ENCODE data around the gene PCDHB10.
"Not testable (repeated sequence)": the region's sequence is repeated elsewhere in the genome, so short reads cannot be mapped to it uniquely, and the experiment has no call there.

The PCDHB10 gene

GRCh38 chr5:141188682-141189081, 3.5 kb upstream of the PCDHB10 start:
- DNase-seq, result not testable (repeated sequence)

DNA sequence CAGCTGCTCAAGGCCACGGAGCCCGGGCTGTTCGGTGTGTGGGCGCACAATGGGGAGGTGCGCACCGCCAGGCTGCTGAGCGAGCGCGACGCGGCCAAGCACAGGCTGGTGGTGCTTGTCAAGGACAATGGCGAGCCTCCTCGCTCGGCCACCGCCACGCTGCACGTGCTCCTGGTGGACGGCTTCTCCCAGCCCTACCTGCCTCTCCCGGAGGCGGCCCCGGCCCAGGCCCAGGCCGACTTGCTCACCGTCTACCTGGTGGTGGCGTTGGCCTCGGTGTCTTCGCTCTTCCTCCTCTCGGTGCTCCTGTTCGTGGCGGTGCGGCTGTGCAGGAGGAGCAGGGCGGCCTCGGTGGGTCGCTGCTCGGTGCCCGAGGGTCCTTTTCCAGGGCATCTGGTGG, 3.0 kb upstream of the PCDHB10 start:
- not testable (repeated sequence) for DNase-seq

DNA sequence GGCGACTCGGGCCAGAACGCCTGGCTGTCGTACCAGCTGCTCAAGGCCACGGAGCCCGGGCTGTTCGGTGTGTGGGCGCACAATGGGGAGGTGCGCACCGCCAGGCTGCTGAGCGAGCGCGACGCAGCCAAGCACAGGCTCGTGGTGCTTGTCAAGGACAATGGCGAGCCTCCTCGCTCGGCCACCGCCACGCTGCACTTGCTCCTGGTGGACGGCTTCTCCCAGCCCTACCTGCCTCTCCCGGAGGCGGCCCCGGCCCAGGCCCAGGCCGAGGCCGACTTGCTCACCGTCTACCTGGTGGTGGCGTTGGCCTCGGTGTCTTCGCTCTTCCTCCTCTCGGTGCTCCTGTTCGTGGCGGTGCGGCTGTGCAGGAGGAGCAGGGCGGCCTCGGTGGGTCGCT, 2.2 kb downstream of the PCDHB10 start:
- not testable (repeated sequence) for DNase-seq

- no peak for DNase-seq
Measured at GRCh38 chr5:141196363-141196762, 4.2 kb downstream of the PCDHB10 start.

- no peak for DNase-seq
Measured at GRCh38 chr5:141199359-141200235, 7.4 kb downstream of the PCDHB10 start, which contains the start of gene PCDHB11. TSS of gene PCDHB11 (plus strand) at chr5:141199627. CDS start at chr5:141199775, 148 bp downstream.

GRCh38 chr5:141201126-141201525, 9.0 kb downstream of the PCDHB10 start:
- not testable (repeated sequence) for DNase-seq

- not testable (repeated sequence) for DNase-seq
Measured at GRCh38 chr5:141201646-141202045, 9.5 kb downstream of the PCDHB10 start.

DNA sequence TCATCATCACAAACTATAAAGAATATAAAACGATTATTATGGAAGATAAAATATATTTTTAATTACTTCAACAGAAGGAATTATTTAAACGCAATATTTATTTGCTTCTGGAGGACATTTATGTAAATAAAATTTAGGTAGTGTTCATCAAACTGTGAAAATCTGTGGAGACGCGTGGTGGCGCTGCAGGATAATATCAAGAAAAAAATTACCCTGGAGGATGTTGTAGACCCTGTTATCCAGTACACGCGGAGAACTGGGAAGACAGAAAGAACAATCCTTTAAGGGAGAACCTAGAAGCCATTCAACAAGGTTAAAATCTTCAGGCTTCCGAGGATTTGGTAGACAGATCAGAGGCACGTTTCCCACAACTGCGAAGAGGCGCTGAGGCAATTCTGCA, 16.3 kb downstream of the PCDHB10 start, which contains the start of gene PCDHB12:
TSS of gene PCDHB12 (plus strand) at position 242 of the 400 bp plus-strand sequence. CDS start 189 bp downstream, outside the sequence.
- DNase-seq, result peak in 1 of 2 donors; percentile 3

- not testable (repeated sequence) for DNase-seq
Measured at GRCh38 chr5:141210281-141210680, 18.1 kb downstream of the PCDHB10 start.

DNA sequence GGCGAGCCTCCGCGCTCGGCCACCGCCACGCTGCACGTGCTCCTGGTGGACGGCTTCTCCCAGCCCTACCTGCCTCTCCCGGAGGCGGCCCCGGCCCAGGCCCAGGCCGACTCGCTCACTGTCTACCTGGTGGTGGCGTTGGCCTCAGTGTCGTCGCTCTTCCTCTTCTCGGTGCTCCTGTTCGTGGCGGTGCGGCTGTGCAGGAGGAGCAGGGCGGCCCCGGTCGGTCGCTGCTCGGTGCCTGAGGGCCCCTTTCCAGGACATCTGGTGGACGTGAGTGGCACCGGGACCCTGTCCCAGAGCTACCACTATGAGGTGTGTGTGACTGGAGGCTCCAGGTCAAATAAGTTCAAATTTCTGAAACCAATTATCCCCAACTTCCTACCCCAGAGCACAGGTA, 18.7 kb downstream of the PCDHB10 start:
- not testable (repeated sequence) for DNase-seq

DNA sequence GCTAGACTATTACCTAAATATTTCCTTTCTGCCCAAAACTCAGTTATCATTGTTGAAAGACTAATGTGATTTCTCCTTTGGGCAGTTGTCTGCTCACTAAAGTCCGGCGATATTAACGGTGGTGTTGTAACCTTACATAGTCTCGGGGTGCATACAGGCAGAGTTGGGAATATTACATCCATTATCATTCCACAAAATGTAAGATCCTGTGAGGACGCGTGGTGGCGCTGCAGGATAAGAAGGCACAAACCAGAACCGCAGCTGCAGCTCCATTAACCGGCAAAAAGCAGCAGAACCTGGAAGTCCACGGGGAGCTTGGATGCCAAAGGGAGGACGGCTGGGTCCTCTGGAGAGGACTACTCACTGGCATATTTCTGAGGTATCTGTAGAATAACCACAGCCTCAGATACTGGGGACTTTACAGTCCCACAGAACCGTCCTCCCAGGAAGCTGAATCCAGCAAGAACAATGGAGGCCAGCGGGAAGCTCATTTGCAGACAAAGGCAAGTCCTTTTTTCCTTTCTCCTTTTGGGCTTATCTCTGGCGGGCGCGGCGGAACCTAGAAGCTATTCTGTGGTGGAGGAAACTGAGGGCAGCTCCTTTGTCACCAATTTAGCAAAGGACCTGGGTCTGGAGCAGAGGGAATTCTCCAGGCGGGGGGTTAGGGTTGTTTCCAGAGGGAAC, 21.6 kb downstream of the PCDHB10 start, which contains the start of gene PCDHB13:
TSS of gene PCDHB13 (plus strand) at position 264 of the 684 bp plus-strand sequence. CDS start at position 469, 205 bp downstream.
- not testable (repeated sequence) for DNase-seq

GRCh38 chr5:141214583-141214982, 22.4 kb downstream of the PCDHB10 start:
- DNase-seq, result not testable (repeated sequence)

DNA sequence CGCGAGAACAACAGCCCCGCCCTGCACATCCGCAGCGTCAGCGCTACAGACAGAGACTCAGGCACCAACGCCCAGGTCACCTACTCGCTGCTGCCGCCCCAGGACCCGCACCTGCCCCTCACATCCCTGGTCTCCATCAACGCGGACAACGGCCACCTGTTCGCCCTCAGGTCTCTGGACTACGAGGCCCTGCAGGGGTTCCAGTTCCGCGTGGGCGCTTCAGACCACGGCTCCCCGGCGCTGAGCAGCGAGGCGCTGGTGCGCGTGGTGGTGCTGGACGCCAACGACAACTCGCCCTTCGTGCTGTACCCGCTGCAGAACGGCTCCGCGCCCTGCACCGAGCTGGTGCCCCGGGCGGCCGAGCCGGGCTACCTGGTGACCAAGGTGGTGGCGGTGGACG, 23.4 kb downstream of the PCDHB10 start:
- DNase-seq, result not testable (repeated sequence)

DNA sequence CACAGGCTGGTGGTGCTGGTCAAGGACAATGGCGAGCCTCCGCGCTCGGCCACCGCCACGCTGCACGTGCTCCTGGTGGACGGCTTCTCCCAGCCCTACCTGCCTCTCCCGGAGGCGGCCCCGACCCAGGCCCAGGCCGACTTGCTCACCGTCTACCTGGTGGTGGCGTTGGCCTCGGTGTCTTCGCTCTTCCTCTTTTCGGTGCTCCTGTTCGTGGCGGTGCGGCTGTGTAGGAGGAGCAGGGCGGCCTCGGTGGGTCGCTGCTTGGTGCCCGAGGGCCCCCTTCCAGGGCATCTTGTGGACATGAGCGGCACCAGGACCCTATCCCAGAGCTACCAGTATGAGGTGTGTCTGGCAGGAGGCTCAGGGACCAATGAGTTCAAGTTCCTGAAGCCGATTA, 23.9 kb downstream of the PCDHB10 start:
- not testable (repeated sequence) for DNase-seq

DNA sequence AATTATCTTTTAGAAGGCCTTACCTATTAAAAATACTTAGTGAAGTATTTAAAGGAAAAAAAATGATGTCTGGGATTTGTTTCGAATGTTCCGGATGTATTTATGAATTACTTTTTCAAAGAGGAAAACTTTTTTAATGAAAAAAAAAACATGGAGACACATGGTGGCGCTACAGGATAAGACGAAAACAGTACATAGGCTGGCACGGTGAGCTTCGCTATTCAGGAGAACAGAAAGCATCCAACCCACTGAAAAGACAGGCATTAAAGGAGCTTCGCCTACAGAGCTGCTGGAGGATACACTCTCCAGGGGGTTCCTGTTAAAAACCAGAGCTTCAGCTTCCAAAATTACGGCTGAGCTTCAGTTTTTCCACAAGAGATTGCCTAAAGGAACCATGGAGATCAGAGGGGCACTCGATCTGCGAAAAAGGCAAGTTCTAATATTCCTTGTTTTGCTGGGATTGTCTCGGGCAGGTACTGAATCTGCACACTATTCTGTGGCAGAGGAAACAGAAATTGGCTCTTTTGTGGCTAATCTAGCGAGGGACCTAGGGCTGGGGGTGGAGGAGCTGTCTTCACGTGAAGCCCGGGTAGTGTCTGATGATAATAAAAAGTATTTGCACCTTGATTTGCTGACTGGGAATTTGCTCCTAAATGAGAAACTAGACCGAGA, 31.1 kb downstream of the PCDHB10 start, which contains the start of gene PCDHB14:
TSS of gene PCDHB14 (plus strand) at position 232 of the 672 bp plus-strand sequence. CDS start at position 395, 163 bp downstream.
- DNase-seq, result peak in 1 of 2 donors; percentile 4

- DNase-seq, result not testable (repeated sequence)
Measured at GRCh38 chr5:141224844-141225243, 32.7 kb downstream of the PCDHB10 start.

DNA sequence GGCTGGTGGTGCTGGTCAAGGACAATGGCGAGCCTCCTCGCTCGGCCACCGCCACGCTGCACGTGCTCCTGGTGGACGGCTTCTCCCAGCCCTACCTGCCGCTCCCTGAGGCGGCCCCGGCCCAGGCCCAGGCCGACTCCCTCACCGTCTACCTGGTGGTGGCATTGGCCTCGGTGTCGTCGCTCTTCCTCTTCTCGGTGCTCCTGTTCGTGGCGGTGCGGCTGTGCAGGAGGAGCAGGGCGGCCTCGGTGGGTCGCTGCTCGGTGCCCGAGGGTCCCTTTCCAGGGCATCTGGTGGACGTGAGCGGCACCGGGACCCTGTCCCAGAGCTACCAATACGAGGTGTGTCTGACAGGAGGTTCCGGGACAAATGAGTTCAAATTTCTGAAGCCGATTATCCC, 33.3 kb downstream of the PCDHB10 start:
- DNase-seq, result not testable (repeated sequence)

DNA sequence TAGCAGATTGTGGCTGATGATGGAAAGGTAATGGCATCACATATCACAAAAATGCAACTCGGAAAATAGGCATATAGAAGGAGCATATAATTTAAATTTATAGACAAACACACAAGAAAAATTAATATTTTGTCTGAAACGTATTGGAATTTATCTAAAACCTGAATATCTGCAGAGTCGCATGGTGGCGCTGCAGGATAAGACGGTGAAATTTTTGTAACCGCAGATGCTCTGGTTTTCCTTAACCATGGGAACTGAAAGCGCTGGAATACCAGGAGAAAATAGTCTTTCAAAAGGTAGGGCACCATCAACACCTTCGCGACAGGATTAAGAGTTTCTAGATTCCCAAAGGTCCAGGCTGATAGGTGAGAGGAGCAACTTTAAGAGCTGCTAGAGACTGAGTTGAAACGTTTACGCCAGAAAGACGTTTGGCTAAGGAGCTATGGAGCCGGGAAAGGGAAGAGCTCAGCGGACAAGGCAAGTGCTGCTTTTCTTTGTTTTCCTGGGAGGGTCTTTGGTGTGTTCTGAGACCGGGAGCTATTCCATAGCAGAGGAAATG, 42.0 kb downstream of the PCDHB10 start:
- no peak for DNase-seq

DNA sequence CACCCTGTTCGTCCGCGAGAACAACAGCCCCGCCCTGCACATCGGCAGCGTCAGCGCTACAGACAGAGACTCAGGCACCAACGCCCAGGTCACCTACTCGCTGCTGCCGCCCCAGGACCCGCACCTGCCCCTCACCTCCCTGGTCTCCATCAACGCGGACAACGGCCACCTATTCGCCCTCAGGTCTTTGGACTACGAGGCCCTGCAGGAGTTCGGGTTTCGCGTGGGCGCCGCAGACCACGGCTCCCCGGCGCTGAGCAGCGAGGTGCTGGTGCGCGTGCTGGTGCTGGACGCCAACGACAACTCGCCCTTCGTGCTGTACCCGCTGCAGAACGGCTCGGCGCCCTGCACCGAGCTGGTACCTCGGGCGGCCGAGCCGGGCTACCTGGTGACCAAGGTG, 43.8 kb downstream of the PCDHB10 start:
- DNase-seq, result not testable (repeated sequence)

DNA sequence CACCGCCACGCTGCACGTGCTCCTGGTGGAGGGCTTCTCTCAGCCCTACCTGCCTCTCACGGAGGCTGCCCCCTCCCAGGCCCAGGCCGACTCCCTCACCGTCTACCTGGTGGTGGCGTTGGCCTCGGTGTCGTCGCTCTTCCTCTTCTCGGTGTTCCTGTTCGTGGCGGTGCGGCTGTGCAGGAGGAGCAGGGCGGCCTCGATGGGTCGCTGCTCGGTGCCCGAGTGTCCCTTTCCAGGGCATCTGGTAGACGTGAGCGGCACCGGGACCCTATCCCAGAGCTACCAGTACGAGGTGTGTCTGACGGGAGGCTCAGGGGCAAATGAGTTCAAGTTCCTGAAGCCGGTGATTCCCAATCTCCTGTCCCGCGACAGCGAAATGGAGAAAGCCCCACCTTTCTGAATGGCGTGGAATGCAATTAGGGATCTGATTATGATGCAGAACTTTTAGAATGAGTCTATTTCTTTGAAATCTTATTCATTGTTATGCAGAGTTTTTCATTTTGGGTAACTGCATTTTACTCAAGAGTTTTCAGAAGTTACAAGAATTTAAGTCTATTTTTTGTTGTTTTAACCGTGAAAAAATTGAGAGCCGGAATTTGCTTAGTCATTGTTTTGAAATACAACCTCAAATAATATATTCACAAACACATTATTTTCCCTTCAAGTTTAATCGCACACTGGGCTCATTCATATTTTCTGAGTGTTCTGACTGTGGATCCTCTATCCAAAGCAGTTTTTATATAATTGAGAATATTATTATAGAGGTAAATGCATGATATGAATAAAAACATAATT, 44.6 kb downstream of the PCDHB10 start:
- DNase-seq, result no peak

DNA sequence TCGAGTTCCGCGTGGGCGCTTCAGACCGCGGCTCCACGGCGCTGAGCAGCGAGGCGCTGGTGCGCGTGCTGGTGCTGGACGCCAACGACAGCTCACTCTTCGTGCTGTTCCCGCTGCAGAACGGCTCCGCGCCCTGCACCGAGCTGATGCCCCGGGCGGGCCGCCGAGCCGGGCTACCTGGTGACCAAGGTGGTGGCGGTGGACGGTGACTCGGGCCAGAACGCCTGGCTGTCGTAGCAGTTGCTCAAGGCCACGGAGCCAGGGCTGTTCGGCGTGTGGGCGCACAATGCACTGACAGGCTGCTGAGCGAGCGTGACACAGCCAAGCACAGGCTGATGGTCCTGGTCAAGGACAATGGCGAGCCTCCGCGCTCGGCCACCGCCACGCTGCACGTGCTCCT, 49.3 kb downstream of the PCDHB10 start:
- DNase-seq, result no peak

Data from hippocampal formation (tissue), 2 donors.